GM12878 (cell line): ENCODE data around the gene GUCY1A1.

ENCODE experiments used
- ASH2L ChIP-seq: fragments of 300-600, 200-600 bp; sonication (generic); IDR thresholded peaks from 2 replicates; pipeline ENCODE4 v1.6.1; 2017; ENCODE audit warnings: low read depth, mild to moderate bottlenecking, borderline replicate concordance
- HDAC6 ChIP-seq: fragments of 200-600 bp; sonication (generic); IDR thresholded peaks from one replicate; pipeline ENCODE4 v1.8.0; 2017; ENCODE audit warnings: antibody characterized with exemption; ENCODE audit not compliant: unreplicated experiment
- POLR2A ChIP-seq: IDR thresholded peaks from 2 replicates; pipeline ENCODE4 v1.6.1; 2011; ENCODE audit warnings: low read depth, mild to moderate bottlenecking, low read length
- TF ChIP-seq, protein P1 (sequence below): fragments of 450-650 bp; IDR thresholded peaks from 2 replicates; pipeline ENCODE4 v1.6.1; 2017; ENCODE audit warnings: mild to moderate bottlenecking, moderate library complexity
- TF ChIP-seq, protein P2 (sequence below): IDR thresholded peaks from 2 replicates; pipeline ENCODE4 v1.6.1; 2011; ENCODE audit warnings: mild to moderate bottlenecking, low read depth, low read length, moderate library complexity; ENCODE audit not compliant: insufficient replicate concordance
- TF ChIP-seq, protein P3 (sequence below), 3 experiments: IDR thresholded peaks in 2 of 3; conservative IDR thresholded peaks in 1 of 3; 2 replicates each; pipeline ENCODE4 v1.5.1; 2011; ENCODE audit warnings: low read depth in 3 of 3, low read length in 3 of 3, mild to moderate bottlenecking in 3 of 3, control low read depth in 2 of 3, moderate library complexity in 2 of 3, inconsistent platforms in 1 of 3, mixed read lengths in 1 of 3; ENCODE audit not compliant: control insufficient read depth in 2 of 3, insufficient read depth in 1 of 3; ENCODE audit errors: extremely low read depth in 1 of 3
- TF ChIP-seq, protein P4 (sequence below): IDR thresholded peaks from 2 replicates; pipeline ENCODE4 v1.6.1; 2011; ENCODE audit warnings: low read depth, low read length, improper control_type of control experiment, borderline replicate concordance

DNA sequence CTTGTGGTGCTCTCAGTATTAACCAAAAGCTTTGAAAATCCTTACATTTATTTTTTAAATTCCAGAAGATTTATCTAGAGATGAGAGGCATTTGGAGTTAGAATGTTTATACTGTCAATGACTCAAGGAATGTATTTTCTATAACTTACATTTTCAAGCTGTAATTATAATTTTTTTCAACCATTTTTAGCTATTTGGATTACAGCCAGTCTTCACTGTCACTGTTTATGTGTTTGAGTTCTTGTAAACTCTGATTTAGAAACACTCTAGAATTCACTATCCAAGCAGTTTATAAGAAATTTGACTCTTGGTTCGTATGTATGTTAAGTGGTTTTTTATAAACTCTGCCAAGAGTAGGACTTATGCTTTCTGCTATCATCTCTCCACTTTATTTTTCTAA is 36.7 kb upstream of the GUCY1A1 start:
- TF ChIP-seq, protein P1, sequence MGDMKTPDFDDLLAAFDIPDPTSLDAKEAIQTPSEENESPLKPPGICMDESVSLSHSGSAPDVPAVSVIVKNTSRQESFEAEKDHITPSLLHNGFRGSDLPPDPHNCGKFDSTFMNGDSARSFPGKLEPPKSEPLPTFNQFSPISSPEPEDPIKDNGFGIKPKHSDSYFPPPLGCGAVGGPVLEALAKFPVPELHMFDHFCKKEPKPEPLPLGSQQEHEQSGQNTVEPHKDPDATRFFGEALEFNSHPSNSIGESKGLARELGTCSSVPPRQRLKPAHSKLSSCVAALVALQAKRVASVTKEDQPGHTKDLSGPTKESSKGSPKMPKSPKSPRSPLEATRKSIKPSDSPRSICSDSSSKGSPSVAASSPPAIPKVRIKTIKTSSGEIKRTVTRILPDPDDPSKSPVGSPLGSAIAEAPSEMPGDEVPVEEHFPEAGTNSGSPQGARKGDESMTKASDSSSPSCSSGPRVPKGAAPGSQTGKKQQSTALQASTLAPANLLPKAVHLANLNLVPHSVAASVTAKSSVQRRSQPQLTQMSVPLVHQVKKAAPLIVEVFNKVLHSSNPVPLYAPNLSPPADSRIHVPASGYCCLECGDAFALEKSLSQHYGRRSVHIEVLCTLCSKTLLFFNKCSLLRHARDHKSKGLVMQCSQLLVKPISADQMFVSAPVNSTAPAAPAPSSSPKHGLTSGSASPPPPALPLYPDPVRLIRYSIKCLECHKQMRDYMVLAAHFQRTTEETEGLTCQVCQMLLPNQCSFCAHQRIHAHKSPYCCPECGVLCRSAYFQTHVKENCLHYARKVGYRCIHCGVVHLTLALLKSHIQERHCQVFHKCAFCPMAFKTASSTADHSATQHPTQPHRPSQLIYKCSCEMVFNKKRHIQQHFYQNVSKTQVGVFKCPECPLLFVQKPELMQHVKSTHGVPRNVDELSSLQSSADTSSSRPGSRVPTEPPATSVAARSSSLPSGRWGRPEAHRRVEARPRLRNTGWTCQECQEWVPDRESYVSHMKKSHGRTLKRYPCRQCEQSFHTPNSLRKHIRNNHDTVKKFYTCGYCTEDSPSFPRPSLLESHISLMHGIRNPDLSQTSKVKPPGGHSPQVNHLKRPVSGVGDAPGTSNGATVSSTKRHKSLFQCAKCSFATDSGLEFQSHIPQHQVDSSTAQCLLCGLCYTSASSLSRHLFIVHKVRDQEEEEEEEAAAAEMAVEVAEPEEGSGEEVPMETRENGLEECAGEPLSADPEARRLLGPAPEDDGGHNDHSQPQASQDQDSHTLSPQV = no peak
- TF ChIP-seq HDAC6 (no peak), POLR2A (no peak), ASH2L (no peak)
- TF ChIP-seq, protein P2, sequence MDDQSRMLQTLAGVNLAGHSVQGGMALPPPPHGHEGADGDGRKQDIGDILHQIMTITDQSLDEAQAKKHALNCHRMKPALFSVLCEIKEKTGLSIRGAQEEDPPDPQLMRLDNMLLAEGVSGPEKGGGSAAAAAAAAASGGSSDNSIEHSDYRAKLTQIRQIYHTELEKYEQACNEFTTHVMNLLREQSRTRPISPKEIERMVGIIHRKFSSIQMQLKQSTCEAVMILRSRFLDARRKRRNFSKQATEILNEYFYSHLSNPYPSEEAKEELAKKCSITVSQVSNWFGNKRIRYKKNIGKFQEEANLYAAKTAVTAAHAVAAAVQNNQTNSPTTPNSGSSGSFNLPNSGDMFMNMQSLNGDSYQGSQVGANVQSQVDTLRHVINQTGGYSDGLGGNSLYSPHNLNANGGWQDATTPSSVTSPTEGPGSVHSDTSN = no peak
- TF ChIP-seq, protein P3, sequence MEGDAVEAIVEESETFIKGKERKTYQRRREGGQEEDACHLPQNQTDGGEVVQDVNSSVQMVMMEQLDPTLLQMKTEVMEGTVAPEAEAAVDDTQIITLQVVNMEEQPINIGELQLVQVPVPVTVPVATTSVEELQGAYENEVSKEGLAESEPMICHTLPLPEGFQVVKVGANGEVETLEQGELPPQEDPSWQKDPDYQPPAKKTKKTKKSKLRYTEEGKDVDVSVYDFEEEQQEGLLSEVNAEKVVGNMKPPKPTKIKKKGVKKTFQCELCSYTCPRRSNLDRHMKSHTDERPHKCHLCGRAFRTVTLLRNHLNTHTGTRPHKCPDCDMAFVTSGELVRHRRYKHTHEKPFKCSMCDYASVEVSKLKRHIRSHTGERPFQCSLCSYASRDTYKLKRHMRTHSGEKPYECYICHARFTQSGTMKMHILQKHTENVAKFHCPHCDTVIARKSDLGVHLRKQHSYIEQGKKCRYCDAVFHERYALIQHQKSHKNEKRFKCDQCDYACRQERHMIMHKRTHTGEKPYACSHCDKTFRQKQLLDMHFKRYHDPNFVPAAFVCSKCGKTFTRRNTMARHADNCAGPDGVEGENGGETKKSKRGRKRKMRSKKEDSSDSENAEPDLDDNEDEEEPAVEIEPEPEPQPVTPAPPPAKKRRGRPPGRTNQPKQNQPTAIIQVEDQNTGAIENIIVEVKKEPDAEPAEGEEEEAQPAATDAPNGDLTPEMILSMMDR (IDR thresholded peaks at IDR 0.05 in 2 of 3, conservative IDR thresholded peaks at IDR 0.05 in 1 of 3; ENCODE audit: control insufficient read depth in 2 of 3, extremely low read depth in 1 of 3, insufficient read depth in 1 of 3, low read depth in 3 of 3, low read length in 3 of 3) = no peak
- TF ChIP-seq, protein P4, sequence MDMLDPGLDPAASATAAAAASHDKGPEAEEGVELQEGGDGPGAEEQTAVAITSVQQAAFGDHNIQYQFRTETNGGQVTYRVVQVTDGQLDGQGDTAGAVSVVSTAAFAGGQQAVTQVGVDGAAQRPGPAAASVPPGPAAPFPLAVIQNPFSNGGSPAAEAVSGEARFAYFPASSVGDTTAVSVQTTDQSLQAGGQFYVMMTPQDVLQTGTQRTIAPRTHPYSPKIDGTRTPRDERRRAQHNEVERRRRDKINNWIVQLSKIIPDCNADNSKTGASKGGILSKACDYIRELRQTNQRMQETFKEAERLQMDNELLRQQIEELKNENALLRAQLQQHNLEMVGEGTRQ = no peak
